H1 (cell line): Measurements from ENCODE around the gene SECISBP2. TPM values are rescaled to one million over a fixed set of nuclear protein-coding genes. Genes with fewer than 3 reads are reported as not detected.

Source experiments
- CTCF ChIA-PET: fragments of 300-600 bp; sonication (Branson Sonifier 250); formaldehyde crosslinking; loops from one replicate; lab custom pipeline; 2021; ENCODE audit not compliant: partially characterized antibody; lab: Charles Lee
- POLR2A ChIA-PET: fragments of 300-600 bp; sonication (Branson Sonifier 250); formaldehyde crosslinking; loops from one replicate; lab custom pipeline; 2021; ENCODE audit warnings: inconsistent platforms; ENCODE audit not compliant: partially characterized antibody; lab: Charles Lee
- DNase-seq, 2 experiments: peaks; one replicate each; pipeline versions ENCODE4 v3.0.0 to v3.0.0-alpha.2; 2010 to 2022; ENCODE audit warnings: low spot score in 2 of 2, low read depth in 1 of 2, mixed read lengths in 1 of 2
- FAIRE-seq: peaks from 2 replicates; lab custom pipeline; 2011; peaks lifted over from hg19 to GRCh38; lab: Jason Lieb, UNC
- H2AFZ ChIP-seq: 2 replicates; pipeline ENCODE4 v1.8.1; 2012; ENCODE audit warnings: low read length, inconsistent platforms
- H2AK5ac ChIP-seq: 2 replicates; pipeline ENCODE4 v1.6.1; 2013; ENCODE audit warnings: low read depth, low read length
- H2BK120ac ChIP-seq: replicated peaks from 2 replicates; pipeline ENCODE3; 2013; ENCODE audit warnings: low read depth, low read length, inconsistent platforms
- H2BK12ac ChIP-seq: 2 replicates; pipeline ENCODE4 v1.6.1; 2013; ENCODE audit warnings: low read depth, low read length
- H2BK15ac ChIP-seq: 2 replicates; pipeline ENCODE4 v1.6.1; 2013; ENCODE audit warnings: low read length
- H2BK20ac ChIP-seq: 2 replicates; pipeline ENCODE4 v1.6.1; 2013; ENCODE audit warnings: low read length
- H2BK5ac ChIP-seq: 2 replicates; pipeline ENCODE4 v1.6.1; 2013; ENCODE audit warnings: low read depth, low read length
- H3K14ac ChIP-seq: 2 replicates; pipeline ENCODE4 v1.6.1; 2013; ENCODE audit warnings: inconsistent platforms; ENCODE audit not compliant: insufficient read length
- H3K18ac ChIP-seq: 2 replicates; pipeline ENCODE4 v1.6.1; 2013; ENCODE audit warnings: low read length; ENCODE audit errors: extremely low read depth
- H3K23ac ChIP-seq: 2 replicates; pipeline ENCODE4 v1.6.1; 2013; ENCODE audit warnings: inconsistent platforms; ENCODE audit not compliant: insufficient read length
- H3K23me2 ChIP-seq: 2 replicates; pipeline ENCODE4 v1.6.1; 2013; ENCODE audit warnings: low read depth, low read length
- H3K27ac ChIP-seq: 2 replicates; pipeline ENCODE4 v1.6.1; 2011; ENCODE audit warnings: low read depth, low read length, inconsistent platforms
- H3K27me3 ChIP-seq, 4 experiments: replicated peaks in 1 of 4; 1 replicate in 1 of 4; 2 replicates in 3 of 4; pipeline versions ENCODE4 v1.6.1 to v1.8.1; 2011 to 2013; ENCODE audit warnings: low read length in 3 of 4, mild to moderate bottlenecking in 3 of 4, inconsistent platforms in 2 of 4, mixed read lengths in 2 of 4, moderate library complexity in 1 of 4; ENCODE audit not compliant: control insufficient read depth in 3 of 4, insufficient read depth in 3 of 4; ENCODE audit errors: extremely low read depth in 1 of 4
- H3K36me3 ChIP-seq, 4 experiments: 2 replicates each; pipeline versions ENCODE4 v1.6.1 to v1.8.1; 2011 to 2013; ENCODE audit warnings: mild to moderate bottlenecking in 4 of 4, low read length in 3 of 4, moderate library complexity in 2 of 4, control low read depth in 1 of 4, inconsistent platforms in 1 of 4; ENCODE audit not compliant: insufficient read depth in 4 of 4, control insufficient read depth in 2 of 4
- H3K4ac ChIP-seq: replicated peaks from 2 replicates; pipeline ENCODE3; 2013; ENCODE audit warnings: low read length, low read depth, mixed read lengths, inconsistent platforms; ENCODE audit not compliant: insufficient read length
- H3K4me1 ChIP-seq, 4 experiments: replicated peaks in 1 of 4; 1 replicate in 1 of 4; 2 replicates in 3 of 4; pipeline versions ENCODE4 v1.6.1 to v1.8.1; 2011 to 2013; ENCODE audit warnings: low read length in 3 of 4, inconsistent platforms in 2 of 4, mixed read lengths in 1 of 4; ENCODE audit not compliant: insufficient read depth in 4 of 4, control insufficient read depth in 3 of 4
- H3K4me2 ChIP-seq, 2 experiments: 2 replicates each; pipeline versions ENCODE4 v1.6.1 to v1.8.1; 2011 to 2013; ENCODE audit warnings: low read depth in 2 of 2, low read length in 2 of 2, control low read depth in 1 of 2, inconsistent platforms in 1 of 2, mild to moderate bottlenecking in 1 of 2; ENCODE audit not compliant: insufficient read depth in 1 of 2
- H3K4me3 ChIP-seq, 4 experiments: fragments of 200-600, 300-600 bp in 1 of 4; sonication (generic), shearing (Covaris generic), sonication (Bioruptor Twin) in 1 of 4; 2 replicates each; pipeline versions ENCODE4 v1.5.1 to v1.8.1; 2011 to 2016; ENCODE audit warnings: low read length in 4 of 4, low read depth in 3 of 4, control low read depth in 2 of 4, inconsistent platforms in 2 of 4, mild to moderate bottlenecking in 2 of 4, mixed read lengths in 1 of 4, moderate library complexity in 1 of 4; ENCODE audit not compliant: insufficient read depth in 2 of 4; ENCODE audit errors: extremely low read depth in 1 of 4
- H3K56ac ChIP-seq: replicated peaks from 2 replicates; pipeline ENCODE3; 2013; ENCODE audit warnings: low read depth, mild to moderate bottlenecking, mixed read lengths, low read length, inconsistent platforms; ENCODE audit not compliant: insufficient read length
- H3K79me1 ChIP-seq: 2 replicates; pipeline ENCODE4 v1.6.1; 2013; ENCODE audit warnings: low read depth, low read length, control low read depth
- H3K79me2 ChIP-seq, 2 experiments: 2 replicates each; pipeline versions ENCODE4 v1.6.1 to v1.8.1; 2012 to 2013; ENCODE audit warnings: low read length in 2 of 2, mild to moderate bottlenecking in 2 of 2, inconsistent platforms in 1 of 2; ENCODE audit not compliant: insufficient read depth in 2 of 2, control insufficient read depth in 1 of 2
- H3K9ac ChIP-seq, 4 experiments: replicated peaks in 1 of 4; 1 replicate in 1 of 4; 2 replicates in 3 of 4; pipeline versions ENCODE4 v1.6.1 to v1.8.1; 2011 to 2013; ENCODE audit warnings: low read depth in 3 of 4, low read length in 3 of 4, control low read depth in 2 of 4, mild to moderate bottlenecking in 2 of 4, moderate library complexity in 2 of 4, inconsistent platforms in 1 of 4; ENCODE audit errors: extremely low read depth in 1 of 4
- H3K9me3 ChIP-seq, 2 experiments: 2 replicates each; pipeline versions ENCODE4 v1.6.1 to v1.8.1; 2012 to 2013; ENCODE audit warnings: mild to moderate bottlenecking in 2 of 2, moderate library complexity in 2 of 2, control low read depth in 1 of 2, inconsistent platforms in 1 of 2, low read depth in 1 of 2, low read length in 1 of 2, mixed read lengths in 1 of 2; ENCODE audit not compliant: insufficient read depth in 2 of 2
- H4K20me1 ChIP-seq, 2 experiments: replicated peaks in 1 of 2; 2 replicates each; pipeline versions ENCODE3 to v1.8.1; 2011 to 2013; ENCODE audit warnings: inconsistent platforms in 2 of 2, low read length in 2 of 2, mild to moderate bottlenecking in 1 of 2; ENCODE audit not compliant: insufficient read depth in 2 of 2, control insufficient read depth in 1 of 2
- H4K5ac ChIP-seq: 2 replicates; pipeline ENCODE4 v1.6.1; 2013; ENCODE audit warnings: low read length, low read depth, mixed read lengths, inconsistent platforms; ENCODE audit not compliant: insufficient read length
- H4K8ac ChIP-seq: 2 replicates; pipeline ENCODE4 v1.8.0; 2013; ENCODE audit warnings: mild to moderate bottlenecking, moderate library complexity, low read length, inconsistent platforms; ENCODE audit not compliant: insufficient read depth; ENCODE audit errors: extremely low read depth
- H4K91ac ChIP-seq: replicated peaks from 2 replicates; pipeline ENCODE3; 2013; ENCODE audit warnings: low read length, mixed read lengths, inconsistent platforms; ENCODE audit not compliant: insufficient read length
- BACH1 ChIP-seq: IDR thresholded peaks from 2 replicates; pipeline ENCODE4 v1.6.1; 2012; ENCODE audit warnings: low read length, improper control_type of control experiment
- CEBPB ChIP-seq: IDR thresholded peaks from 2 replicates; pipeline ENCODE4 v1.6.1; 2012; ENCODE audit warnings: low read depth, low read length
- JUND ChIP-seq: IDR thresholded peaks from 2 replicates; pipeline ENCODE4 v1.6.1; 2011; ENCODE audit warnings: mild to moderate bottlenecking, improper control_type of control experiment, low read length
- SIRT6 ChIP-seq: IDR thresholded peaks from one replicate; pipeline ENCODE4 v1.7.1; 2012; ENCODE audit warnings: low read length, inconsistent platforms
- USF2 ChIP-seq: IDR thresholded peaks from 2 replicates; pipeline ENCODE4 v1.6.1; 2011; ENCODE audit warnings: low read length, improper control_type of control experiment
- WGBS, 2 experiments: shearing (Covaris generic) in 1 of 2; methylation state at CpG; one replicate each; pipeline versions ENCODE4 v1.1.6 to v1.1.7; 2013 to 2015; ENCODE audit warnings: low lambda C conversion rate in 2 of 2, mixed read lengths in 2 of 2, inconsistent platforms in 1 of 2, low coverage in 1 of 2, missing lambda C conversion rate in 1 of 2; ENCODE audit not compliant: insufficient replicate concordance in 2 of 2, insufficient coverage in 1 of 2, insufficient read length in 1 of 2; ENCODE audit errors: extremely low coverage in 1 of 2, missing lambda C conversion rate in 1 of 2; 5-methylcytosine and 5-hydroxymethylcytosine counted together
- polyA plus RNA-seq, 7 experiments: library from polyadenylated mRNA; depleted of rRNA in 3 of 7; stranded (reverse) in 5 of 7; unstranded in 2 of 7; fragments of >200 nt in 5 of 7; fragments of 200-250 nt in 2 of 7; gene quantifications; 1 replicate in 5 of 7; 2 replicates in 1 of 7; 4 replicates in 1 of 7; pipeline versions ENCODE4 v1.2.1 to v1.2.3, GENCODE V29; 2011 to 2013; ENCODE audit warnings: missing spikeins in 2 of 7, mixed read lengths in 2 of 7
- total RNA-seq: library from RNA; stranded (reverse); fragmentation: NEBNext Ultra II Directional; extraction: Animal tissue kit (Norgen Biotek cat#: 25700); gene quantifications from 2 replicates; pipeline ENCODE4 v1.2.1, GENCODE V29; 2021

SECISBP2 gene
- total and polyA plus RNA-seq, 2 of the 8 experiments (the other 6 are each of a cell fraction or from before 2014, with no cell fraction given) = 39.0 to 61.7 TPM

DNA sequence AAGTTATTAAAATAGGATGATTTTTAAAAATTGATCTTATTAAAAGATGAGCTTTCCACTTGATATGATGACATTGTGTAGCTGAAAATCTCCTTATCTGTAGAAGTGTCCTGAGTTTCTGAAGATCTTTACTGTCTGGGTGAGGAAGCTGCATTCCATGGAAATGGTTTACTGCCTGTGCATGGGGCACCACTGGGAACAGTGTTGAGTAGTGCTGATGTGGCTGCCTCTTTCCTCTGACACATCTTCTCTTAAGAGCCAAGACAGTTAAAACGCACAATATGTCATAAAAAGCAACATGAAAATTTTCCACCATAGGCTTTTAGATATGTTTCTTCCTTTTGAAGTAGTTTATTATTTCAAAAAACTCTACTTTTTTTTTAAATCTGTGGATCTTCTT lies 24.6 kb downstream of the SECISBP2 start:
- CTCF ChIA-PET = interaction anchor here (0.7 kb wide), 1 partner anchor 1624 kb away, joined by 3 read pairs; no protein-coding TSS in a partner anchor
- H2BK120ac ChIP-seq = no peak overlapping the region
- H3K27ac ChIP-seq = no peak overlapping the region
- peaks cover 3 to 4% of the 10 kb centered on the region in 2 experiments for H4K20me1 ChIP-seq
- H2AK5ac ChIP-seq = no peak overlapping the region
- WGBS, 2 experiments = 89% methylated on average over 1 of the region's 1 CpG; no CpG with 5 or more reads in 1 of the 2 experiments
- no peak overlapping the region for H3K4me3 ChIP-seq
- H3K23ac ChIP-seq = no peak overlapping the region
- H4K8ac ChIP-seq = no peak overlapping the region
- no peaks in the 10 kb centered on the region for H3K23me2 ChIP-seq
- POLR2A ChIA-PET = interaction anchor here (0.6 to 2.0 kb wide), 6 partner anchors 10 to 24 kb away, joined by 3 to 5 read pairs (median 3); partner anchors contain the start of gene SECISBP2
- H3K79me1 ChIP-seq = peaks cover 2% of the 10 kb centered on the region; the same call in 1 of the 2 replicates
- no peak for DNase-seq
- H2BK20ac ChIP-seq = no peak overlapping the region
- H3K4me1 ChIP-seq = no peaks in the 10 kb centered on the region
- no peaks in the 10 kb centered on the region for H3K9me3 ChIP-seq
- H3K79me2 ChIP-seq = no peaks in the 10 kb centered on the region
- no peak overlapping the region for H2AFZ ChIP-seq
- no peak overlapping the region for H3K56ac ChIP-seq
- H3K14ac ChIP-seq = no peak overlapping the region
- peaks cover 18 to 79% (median 51%) of the 10 kb centered on the region in 4 experiments; a peak in 7 of 8 replicates for H3K36me3 ChIP-seq
- no peak overlapping the region for H2BK5ac ChIP-seq
- no peak overlapping the region for H4K91ac ChIP-seq
- H2BK12ac ChIP-seq = no peak overlapping the region
- no peak for FAIRE-seq
- H3K27me3 ChIP-seq = no peaks in the 10 kb centered on the region
- H3K18ac ChIP-seq = no peak overlapping the region
- no peak overlapping the region for H2BK15ac ChIP-seq
- H3K4ac ChIP-seq = no peak overlapping the region
- no peak overlapping the region for H3K4me2 ChIP-seq
- no peak overlapping the region for H4K5ac ChIP-seq
- H3K9ac ChIP-seq = no peak overlapping the region
- TF ChIP-seq SIRT6 (no peak), BACH1 (no peak), USF2 (no peak), JUND (no peak), CEBPB (no peak)
